Measurements from ENCODE around the gene LIN54.
"Not testable (repeated sequence)": the region's sequence is repeated elsewhere in the genome, so short reads cannot be mapped to it uniquely, and the experiment has no call there.

The LIN54 gene

DNA sequence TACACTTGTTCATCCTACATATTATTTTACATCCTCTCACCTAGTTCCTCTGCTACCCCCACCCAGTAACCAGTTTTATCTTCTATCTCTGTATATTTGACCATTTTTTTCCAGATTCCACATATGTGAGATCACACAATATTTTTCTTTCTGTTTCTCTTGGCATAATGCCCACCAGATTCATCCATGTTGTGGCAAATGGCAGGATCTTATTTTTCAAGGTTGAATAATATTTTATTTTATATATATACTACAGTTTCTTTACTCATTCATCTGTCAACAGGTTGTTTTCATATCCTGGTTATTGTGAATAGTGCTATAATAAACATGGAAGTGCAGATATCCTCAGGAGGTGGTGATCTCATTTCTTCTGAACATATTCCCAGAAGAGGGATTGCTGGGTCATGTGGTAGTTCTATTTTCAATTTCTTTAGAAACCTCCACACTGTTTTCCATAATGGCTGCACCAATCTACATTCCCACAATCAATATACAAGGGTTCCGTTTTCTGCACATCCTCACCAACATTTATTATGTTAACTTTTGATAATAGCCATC is 61.9 kb downstream of the LIN54 start:
- H3K27me3 Mint-ChIP-seq = no peaks in the 10 kb centered on the region
- DNase-seq = no peak
- H3K4me1 Mint-ChIP-seq = no peaks in the 10 kb centered on the region
- H3K27ac Mint-ChIP-seq = no peak overlapping the region
- H3K36me3 Mint-ChIP-seq = peaks cover 20% of the 10 kb centered on the region
- H3K9me3 Mint-ChIP-seq = no peaks in the 10 kb centered on the region
- no peak overlapping the region for H3K4me3 Mint-ChIP-seq
- CTCF ChIA-PET = no interaction called here

DNA sequence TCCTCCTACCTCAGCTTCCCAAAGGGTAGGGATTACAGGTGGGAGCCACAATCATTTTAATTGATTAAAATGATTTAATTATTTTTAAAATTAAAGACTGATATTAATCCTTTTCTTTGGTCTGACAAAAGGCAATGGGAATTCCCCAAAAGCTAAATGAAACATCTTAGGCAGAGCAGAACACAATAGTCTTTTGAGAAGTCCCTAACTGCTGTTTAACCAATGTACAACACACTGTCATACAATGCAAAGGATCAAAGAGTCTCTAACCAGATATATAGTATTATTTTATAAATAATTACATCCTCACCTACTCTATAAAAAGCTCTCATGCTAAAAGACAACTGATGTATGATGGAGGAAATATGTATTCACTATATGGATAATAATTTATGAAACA is 63.1 kb downstream of the LIN54 start:
- no peaks in the 10 kb centered on the region for H3K9me3 Mint-ChIP-seq
- no peaks in the 10 kb centered on the region for H3K4me1 Mint-ChIP-seq
- DNase-seq = no peak
- peaks cover 22% of the 10 kb centered on the region for H3K36me3 Mint-ChIP-seq
- CTCF ChIA-PET = no interaction called here
- no peak overlapping the region for H3K4me3 Mint-ChIP-seq
- no peaks in the 10 kb centered on the region for H3K27me3 Mint-ChIP-seq
- no peak overlapping the region for H3K27ac Mint-ChIP-seq

DNA sequence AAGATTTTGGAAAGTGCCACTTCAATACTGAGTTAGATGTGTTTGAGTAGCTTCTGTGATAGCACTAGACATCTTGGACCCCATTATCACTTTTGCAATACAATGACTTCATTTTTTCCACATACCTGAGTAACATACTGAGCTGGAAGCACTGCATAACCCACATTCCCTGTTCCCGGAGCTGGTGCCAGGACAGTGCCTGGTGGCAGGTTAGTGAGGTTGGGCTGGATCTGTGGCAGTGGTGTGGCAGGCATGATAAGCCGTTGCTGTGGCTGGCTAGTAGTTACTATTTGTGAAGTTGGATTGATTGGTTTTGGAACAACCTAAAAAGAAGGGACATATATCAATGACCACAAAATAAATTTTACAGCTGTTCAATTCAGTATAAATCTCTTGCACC is 71.2 kb downstream of the LIN54 start:
- H3K4me3 Mint-ChIP-seq = no peak overlapping the region
- H3K4me1 Mint-ChIP-seq = no peaks in the 10 kb centered on the region
- peaks cover 58% of the 10 kb centered on the region for H3K36me3 Mint-ChIP-seq
- CTCF ChIA-PET = interaction anchor here (1.0 kb wide), 1 partner anchor 87 kb away, joined by 3 read pairs; no protein-coding TSS in a partner anchor
- DNase-seq = no peak
- H3K9me3 Mint-ChIP-seq = no peaks in the 10 kb centered on the region
- H3K27me3 Mint-ChIP-seq = no peaks in the 10 kb centered on the region
- no peak overlapping the region for H3K27ac Mint-ChIP-seq

DNA sequence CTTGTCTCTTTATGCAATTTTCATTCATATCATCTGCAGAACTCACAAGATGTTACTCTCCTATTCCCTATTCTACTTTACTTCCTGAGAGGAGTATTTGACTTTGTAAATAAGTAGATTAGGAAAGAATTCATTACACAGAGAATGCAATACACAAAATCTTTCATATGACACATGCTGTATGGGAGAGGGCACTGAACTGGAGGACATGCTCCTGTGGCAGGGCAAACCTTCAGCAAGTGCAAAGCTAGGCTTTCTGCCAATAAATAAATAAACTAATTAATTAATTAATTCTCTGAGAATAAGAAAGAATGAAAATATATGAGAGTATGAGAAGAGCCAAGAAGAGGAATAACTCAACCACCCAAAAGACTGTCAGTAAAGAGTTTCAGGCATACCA is 76.2 kb downstream of the LIN54 start:
- CTCF ChIA-PET = no interaction called here
- DNase-seq = no peak
- Mint-ChIP-seq H3K9me3 (no peaks in the 10 kb centered on the region), H3K4me1 (no peaks in the 10 kb centered on the region), H3K27me3 (no peaks in the 10 kb centered on the region), H3K36me3 (peaks cover 57% of the 10 kb centered on the region), H3K27ac (no peak overlapping the region), H3K4me3 (no peak overlapping the region)

DNA sequence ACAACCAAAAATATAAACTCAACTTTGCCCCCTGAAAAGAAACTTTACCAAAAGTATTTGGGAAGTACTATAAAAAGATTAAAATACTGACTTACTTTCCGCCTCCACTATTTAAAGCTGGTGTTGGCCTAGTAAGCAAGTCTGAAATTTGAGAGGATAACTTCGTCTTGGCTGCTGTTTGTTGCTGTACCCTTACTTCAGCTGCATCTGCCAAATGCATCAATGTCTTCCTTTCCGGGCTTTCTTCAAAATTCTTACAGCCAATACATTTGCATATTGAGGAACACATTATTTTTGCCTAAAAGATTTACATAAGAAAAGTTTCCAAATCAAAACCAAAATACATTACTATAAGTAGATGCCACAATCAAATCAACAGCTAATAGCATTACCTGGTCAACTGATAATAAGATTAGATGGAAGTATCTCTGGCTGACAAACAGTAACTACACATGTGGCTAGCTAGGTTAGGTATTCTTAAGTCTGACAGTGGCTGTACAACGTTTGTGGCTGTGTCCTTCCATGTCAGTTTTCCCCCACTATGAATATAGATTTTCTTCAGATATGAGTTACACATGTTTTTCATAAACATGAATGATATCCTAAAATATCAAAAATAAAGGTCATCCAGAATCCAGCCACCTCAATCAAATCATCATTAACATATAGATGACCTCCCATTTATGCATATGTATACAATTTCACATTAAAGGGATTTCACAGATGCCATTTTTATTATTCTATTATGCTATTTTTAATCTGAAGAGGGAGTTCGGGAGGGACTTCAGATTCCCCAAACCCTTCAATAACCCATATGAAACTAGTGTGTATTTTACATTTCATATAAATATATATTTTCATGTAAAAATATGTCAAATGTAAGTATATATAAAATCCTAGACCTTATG is 79.5 kb downstream of the LIN54 start:
- Mint-ChIP-seq H3K9me3 (no peaks in the 10 kb centered on the region), H3K27me3 (no peaks in the 10 kb centered on the region), H3K4me3 (no peak overlapping the region), H3K4me1 (no peaks in the 10 kb centered on the region), H3K36me3 (peaks cover 46% of the 10 kb centered on the region), H3K27ac (no peak overlapping the region)
- no peak for DNase-seq
- CTCF ChIA-PET = no interaction called here

DNA sequence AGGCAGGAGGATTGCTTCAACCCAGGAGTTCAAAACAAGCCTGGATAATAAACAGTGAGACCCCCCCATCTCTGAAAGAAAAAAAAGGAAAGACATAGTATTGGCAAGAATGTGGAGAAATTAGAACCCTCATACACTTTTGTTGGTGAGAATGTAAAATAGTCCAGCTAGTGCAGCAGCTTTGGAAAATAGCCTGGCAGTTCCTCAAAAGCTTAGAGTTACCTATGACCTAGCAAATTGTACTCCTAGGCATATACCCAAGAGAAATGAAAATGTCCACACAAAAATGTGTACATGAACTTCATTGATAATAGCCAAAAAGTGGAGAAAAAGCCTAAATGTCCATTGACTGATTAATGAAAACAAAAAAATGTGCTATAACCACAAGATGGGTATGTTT is 88.8 kb downstream of the LIN54 start:
- peaks cover 19% of the 10 kb centered on the region for H3K36me3 Mint-ChIP-seq
- no peak overlapping the region for H3K4me3 Mint-ChIP-seq
- H3K27ac Mint-ChIP-seq = no peak overlapping the region
- H3K4me1 Mint-ChIP-seq = no peaks in the 10 kb centered on the region
- CTCF ChIA-PET = interaction anchor here (1.1 kb wide), 1 partner anchor 32 kb away, joined by 3 read pairs; no protein-coding TSS in a partner anchor
- no peak for DNase-seq
- H3K27me3 Mint-ChIP-seq = no peaks in the 10 kb centered on the region
- no peaks in the 10 kb centered on the region for H3K9me3 Mint-ChIP-seq

DNA sequence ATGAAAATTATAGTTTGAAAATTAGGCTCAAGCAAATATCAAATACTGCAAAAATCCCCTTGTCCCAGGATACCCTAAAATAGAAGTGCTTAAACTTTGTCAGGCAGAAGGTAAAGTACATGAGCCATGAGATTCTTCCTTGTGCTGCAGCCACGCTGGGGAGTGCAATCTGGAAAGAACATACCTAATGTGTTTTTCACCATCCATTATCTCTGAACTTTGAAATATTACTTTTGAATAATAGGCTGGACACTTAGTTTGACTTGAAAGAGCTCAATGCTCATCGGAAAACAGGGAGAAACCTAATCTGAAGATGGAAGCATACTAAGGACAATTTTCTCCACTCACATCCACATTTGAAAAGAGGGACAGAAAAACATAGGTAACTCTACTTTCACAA is 91.2 kb downstream of the LIN54 start:
- no peaks in the 10 kb centered on the region for H3K9me3 Mint-ChIP-seq
- H3K27ac Mint-ChIP-seq = no peak overlapping the region
- H3K27me3 Mint-ChIP-seq = no peaks in the 10 kb centered on the region
- no peaks in the 10 kb centered on the region for H3K4me1 Mint-ChIP-seq
- no peak for DNase-seq
- CTCF ChIA-PET = no interaction called here
- H3K36me3 Mint-ChIP-seq = peaks cover 25% of the 10 kb centered on the region
- no peak overlapping the region for H3K4me3 Mint-ChIP-seq

DNA sequence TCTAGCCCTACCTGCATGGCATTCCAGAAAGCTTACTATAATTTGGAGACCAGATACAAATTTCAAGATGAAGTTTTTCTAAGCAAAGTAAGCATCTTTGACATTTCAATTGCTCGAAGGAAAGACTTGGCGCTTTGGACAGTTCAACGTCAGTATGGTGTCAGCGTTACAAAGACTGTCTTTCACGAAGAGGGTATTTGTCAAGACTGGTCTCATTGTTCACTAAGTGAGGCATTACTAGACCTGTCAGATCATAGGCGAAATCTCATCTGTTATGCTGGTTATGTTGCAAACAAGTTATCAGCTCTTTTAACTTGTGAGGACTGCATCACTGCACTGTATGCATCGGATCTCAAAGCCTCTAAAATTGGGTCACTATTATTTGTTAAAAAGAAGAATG is 92.5 kb downstream of the LIN54 start:
- H3K4me1 Mint-ChIP-seq = no peaks in the 10 kb centered on the region
- no peaks in the 10 kb centered on the region for H3K9me3 Mint-ChIP-seq
- H3K27me3 Mint-ChIP-seq = no peaks in the 10 kb centered on the region
- no peak for DNase-seq
- CTCF ChIA-PET = no interaction called here
- no peak overlapping the region for H3K27ac Mint-ChIP-seq
- peaks cover 22% of the 10 kb centered on the region for H3K36me3 Mint-ChIP-seq
- H3K4me3 Mint-ChIP-seq = no peak overlapping the region

DNA sequence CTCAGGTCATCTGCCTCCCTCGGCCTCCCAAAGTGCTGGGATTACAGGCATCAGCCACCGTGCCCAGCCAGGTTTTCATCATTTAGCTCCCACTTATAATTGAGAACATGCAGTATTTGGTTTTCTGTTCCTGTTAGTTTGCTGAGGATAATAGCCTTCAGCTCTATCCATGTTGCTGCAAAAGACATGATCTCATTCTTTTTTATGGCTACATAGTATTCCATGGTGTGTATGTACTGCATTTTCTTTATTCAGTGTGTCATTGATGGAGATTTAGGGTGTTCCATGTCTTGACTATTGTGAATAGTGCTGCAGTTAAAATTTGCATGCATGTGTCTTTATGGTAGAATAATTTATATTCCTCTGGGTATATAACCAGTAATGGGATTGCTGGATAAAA is 96.7 kb downstream of the LIN54 start:
- H3K9me3 Mint-ChIP-seq, H3K27me3 Mint-ChIP-seq, H3K27ac Mint-ChIP-seq, H3K4me1 Mint-ChIP-seq, DNase-seq, CTCF ChIA-PET, H3K4me3 Mint-ChIP-seq: not testable (repeated sequence)
- peaks cover 24% of the 10 kb centered on the region for H3K36me3 Mint-ChIP-seq

DNA sequence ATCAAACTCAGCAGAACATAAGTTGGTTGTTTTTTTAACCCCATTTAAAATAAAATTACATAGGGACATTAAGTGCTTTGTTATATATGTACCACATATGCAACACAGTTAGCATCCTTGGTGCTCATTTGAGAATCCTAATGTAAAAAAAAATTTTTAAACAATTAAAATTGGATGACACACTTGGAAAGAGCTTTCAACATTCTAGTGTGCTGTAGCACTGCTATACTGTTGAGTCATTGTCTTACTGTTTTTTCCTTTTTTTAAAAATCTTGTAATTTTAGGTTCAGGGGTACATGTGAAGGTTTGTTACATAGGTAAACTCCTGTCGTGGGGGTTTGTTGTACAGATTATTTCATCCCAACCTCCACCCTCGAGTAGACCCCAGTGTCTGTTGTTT is 97.3 kb downstream of the LIN54 start:
- Mint-ChIP-seq H3K4me3 (no peak overlapping the region), H3K27me3 (no peaks in the 10 kb centered on the region), H3K36me3 (peaks cover 23% of the 10 kb centered on the region), H3K9me3 (no peaks in the 10 kb centered on the region), H3K4me1 (no peaks in the 10 kb centered on the region), H3K27ac (no peak overlapping the region)
- CTCF ChIA-PET = no interaction called here
- no peak for DNase-seq

DNA sequence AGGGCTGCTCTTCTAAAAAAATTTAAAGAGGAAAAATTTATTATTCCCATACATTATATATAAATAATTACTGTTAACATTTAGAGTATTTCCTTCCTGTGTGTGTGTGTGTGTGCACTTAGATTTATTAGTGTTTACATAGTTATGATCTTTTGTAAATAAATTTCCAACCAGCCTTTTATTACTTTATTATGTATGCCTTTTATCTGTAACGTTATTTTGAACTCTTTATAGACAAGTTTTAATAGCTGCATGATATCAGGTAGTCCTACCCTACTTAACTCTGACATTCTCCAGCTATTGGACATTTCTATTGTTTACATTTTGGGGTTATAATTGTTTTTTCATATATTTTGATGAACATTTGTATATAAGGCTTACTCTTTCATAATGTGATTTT is 101.3 kb downstream of the LIN54 start:
- Mint-ChIP-seq H3K4me3 (no peak overlapping the region), H3K27ac (no peak overlapping the region), H3K4me1 (peaks cover 17% of the 10 kb centered on the region), H3K36me3 (peaks cover 9% of the 10 kb centered on the region), H3K9me3 (no peaks in the 10 kb centered on the region), H3K27me3 (no peaks in the 10 kb centered on the region)
- CTCF ChIA-PET = no interaction called here
- DNase-seq = no peak

DNA sequence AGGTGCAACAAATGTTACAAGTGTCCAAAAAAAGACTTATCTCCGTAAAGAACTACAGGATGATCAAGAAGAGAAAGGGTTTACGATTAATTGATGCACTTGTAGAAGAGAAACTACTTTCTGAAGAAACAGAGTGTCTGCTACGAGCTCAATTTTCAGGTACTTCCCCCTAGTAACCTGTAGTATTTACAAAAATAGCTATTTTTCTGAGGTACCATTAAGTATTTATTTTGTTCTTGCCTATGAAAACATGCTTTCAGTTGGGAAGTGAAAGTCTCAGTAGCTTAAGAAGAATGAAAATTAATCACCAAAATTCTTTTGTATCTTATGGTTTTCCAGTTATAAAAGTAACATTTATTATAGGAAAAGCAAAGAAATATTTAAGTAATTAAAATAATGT is 104.2 kb downstream of the LIN54 start:
- CTCF ChIA-PET = no interaction called here
- no peak overlapping the region for H3K27ac Mint-ChIP-seq

DNA sequence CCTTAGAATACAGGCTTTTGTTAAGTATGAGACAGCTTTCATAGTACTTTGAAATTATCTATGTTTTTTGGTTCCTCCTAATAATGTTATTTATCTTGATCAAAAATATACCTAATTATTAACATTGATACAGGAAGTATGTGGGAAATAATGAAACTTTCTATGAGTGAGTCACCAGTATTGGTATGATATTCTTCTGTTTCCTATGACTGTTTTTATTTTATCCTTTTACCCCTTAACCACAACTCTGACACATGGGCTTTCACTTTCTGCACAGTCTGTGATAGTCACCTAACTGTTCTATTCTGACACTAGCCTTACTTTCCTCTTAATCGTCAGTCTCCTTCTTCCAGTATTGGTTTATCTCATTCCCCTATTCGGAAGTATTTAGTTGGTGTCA is 105.4 kb downstream of the LIN54 start:
- H3K36me3 Mint-ChIP-seq = peaks cover 5% of the 10 kb centered on the region
- CTCF ChIA-PET = interaction anchor here (1.0 kb wide), 1 partner anchor 206 kb away, joined by 3 read pairs; no protein-coding TSS in a partner anchor
- H3K4me1 Mint-ChIP-seq = peaks cover 30% of the 10 kb centered on the region
- DNase-seq = peak; percentile 58
- H3K27me3 Mint-ChIP-seq = no peaks in the 10 kb centered on the region
- no peaks in the 10 kb centered on the region for H3K9me3 Mint-ChIP-seq
- peak overlapping the region; percentile 21 for H3K27ac Mint-ChIP-seq
- no peak overlapping the region for H3K4me3 Mint-ChIP-seq

More for the DNA sequence above, 104.2 kb downstream of the LIN54 start:
- DNase-seq = no peak
- H3K4me1 Mint-ChIP-seq = peaks cover 30% of the 10 kb centered on the region
- no peaks in the 10 kb centered on the region for H3K27me3 Mint-ChIP-seq
- no peak overlapping the region for H3K4me3 Mint-ChIP-seq
- no peaks in the 10 kb centered on the region for H3K9me3 Mint-ChIP-seq
- peaks cover 10% of the 10 kb centered on the region for H3K36me3 Mint-ChIP-seq

DNA sequence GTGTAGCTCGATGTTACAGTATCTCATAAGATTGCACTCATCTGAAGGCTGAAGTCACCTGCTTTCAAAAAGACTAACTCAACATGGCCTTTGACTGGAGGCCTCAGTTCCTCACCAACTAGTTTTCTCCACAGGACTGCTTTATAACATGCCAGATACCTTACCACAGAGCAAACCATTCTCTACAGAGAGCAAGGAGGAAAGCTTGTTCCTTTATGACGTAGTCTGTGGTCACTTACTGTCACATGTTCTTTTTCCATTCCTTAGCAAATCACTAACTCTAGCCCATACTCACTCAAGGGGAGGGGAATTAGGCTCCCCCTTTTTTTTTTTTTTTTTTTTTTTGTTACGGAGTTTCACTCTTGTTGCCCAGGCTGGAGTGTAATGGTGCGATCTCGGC is 106.9 kb downstream of the LIN54 start:
- Mint-ChIP-seq H3K9me3 (no peaks in the 10 kb centered on the region), H3K4me3 (no peak overlapping the region), H3K4me1 (peaks cover 30% of the 10 kb centered on the region), H3K27me3 (no peaks in the 10 kb centered on the region), H3K27ac (no peak overlapping the region), H3K36me3 (peaks cover 5% of the 10 kb centered on the region)
- no peak for DNase-seq
- CTCF ChIA-PET = interaction anchor here (0.7 kb wide), 1 partner anchor 25 kb away, joined by 3 read pairs; no protein-coding TSS in a partner anchor

DNA sequence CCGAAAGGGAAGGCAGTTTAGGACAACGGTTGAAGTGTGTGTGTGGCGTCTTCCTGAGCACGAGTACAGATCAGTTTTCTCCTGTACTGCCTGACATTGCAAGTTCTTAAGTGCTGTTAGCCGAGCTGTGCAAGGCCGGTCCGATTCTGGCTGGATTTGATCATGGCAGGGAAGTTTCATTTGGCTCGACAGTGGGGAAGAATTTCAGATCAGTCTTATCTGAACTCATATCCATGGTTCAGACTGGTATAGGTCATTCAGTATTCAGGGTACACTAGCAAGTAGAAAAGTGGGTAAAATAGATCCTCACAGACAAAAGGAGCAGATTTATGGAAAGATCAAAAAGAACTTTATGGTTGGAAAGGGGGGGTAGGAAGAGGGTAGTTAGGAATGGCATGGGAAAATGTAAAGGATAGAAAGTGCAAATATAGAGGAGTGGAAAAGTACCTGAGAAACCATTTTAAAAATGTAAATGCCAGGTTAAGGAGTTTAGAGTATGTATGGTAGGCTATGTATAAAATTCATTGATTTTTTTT is 109.4 kb downstream of the LIN54 start:
- Mint-ChIP-seq H3K36me3 (peaks cover 15% of the 10 kb centered on the region), H3K9me3 (no peaks in the 10 kb centered on the region), H3K27me3 (no peaks in the 10 kb centered on the region), H3K27ac (no peak overlapping the region), H3K4me3 (no peak overlapping the region), H3K4me1 (peaks cover 36% of the 10 kb centered on the region)
- no peak for DNase-seq
- CTCF ChIA-PET = no interaction called here
